Measurements from ENCODE around the gene TTBK1. TPM values are rescaled to one million over a fixed set of nuclear protein-coding genes. Genes with fewer than 3 reads are reported as not detected.
"Not testable (repeated sequence)": the region's sequence is repeated elsewhere in the genome, so short reads cannot be mapped to it uniquely, and the experiment has no call there.

The TTBK1 gene
- polyA plus RNA-seq, 2 of the 4 experiments (the other 2 are of a cell fraction): 0.04 TPM; not detected in 1

DNA sequence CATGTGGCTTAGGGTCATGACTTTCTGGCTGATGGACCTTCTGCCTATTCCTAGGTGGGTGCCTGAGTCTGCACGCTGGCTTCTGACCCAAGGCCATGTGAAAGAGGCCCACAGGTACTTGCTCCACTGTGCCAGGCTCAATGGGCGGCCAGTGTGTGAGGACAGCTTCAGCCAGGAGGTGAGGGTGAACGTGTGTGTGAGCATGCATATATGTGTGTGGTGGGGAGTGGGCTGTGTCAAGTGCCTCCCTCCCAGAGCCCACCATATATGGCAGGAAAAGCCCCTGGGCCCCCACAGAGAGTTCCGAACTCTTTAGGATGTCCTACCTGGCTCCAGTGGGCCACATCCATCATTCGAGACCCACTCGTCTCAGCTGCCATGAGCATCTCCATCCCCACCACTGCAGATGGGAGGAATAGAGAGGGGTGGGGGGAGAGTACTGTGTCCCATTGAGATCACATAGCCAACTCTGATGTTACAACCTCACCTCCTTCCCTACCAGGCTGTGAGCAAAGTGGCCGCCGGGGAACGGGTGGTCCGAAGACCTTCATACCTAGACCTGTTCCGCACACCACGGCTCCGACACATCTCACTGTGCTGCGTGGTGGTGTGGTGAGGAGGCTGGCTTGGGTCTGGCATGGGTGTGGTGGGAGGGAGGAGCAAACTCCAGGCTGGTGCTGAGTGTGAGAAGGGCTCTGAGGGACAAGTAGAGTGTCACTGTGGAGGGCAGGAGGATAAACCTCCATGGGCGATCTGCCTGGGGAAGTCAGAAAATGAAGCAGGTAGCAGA is 58.0 kb downstream of the TTBK1 start:
- Histone ChIP-seq H3K27ac (no peak overlapping the region), H3K4me1 (0 out of 3 replicates have a peak, but pooled peaks cover 3% of the 10 kb centered on the region), H3K9me3 (no peaks in the 10 kb centered on the region), H3K4me2 (no peak overlapping the region), H3K4me3 (no peak overlapping the region)
- ChIA-PET CTCF (interaction anchor here (0.7 to 1.3 kb wide), 4 partner anchors 10 to 72 kb away, joined by 3 to 5 read pairs (median 3); partner anchors contain the start of gene DNPH1), POLR2A (no interaction called here)
- ATAC-seq (no peak; a peak in 1 of 6 replicates), DNase-seq (ENCODE audit: low read depth in 1 of 2, low spot score in 1 of 2) (no peak), FAIRE-seq (no peak)
- TF ChIP-seq TFCP2L1 (CRISPR knock-in tag; IDR thresholded peaks at IDR 0.05) (no peak), HDAC2 (IDR thresholded peaks at IDR 0.05) (no peak), HOXB13 (CRISPR knock-in tag; IDR thresholded peaks at IDR 0.05; ENCODE audit: low read depth) (no peak), EHMT2 (IDR thresholded peaks at IDR 0.05; ENCODE audit: low read depth) (no peak), FOSL2 (IDR thresholded peaks at IDR 0.05) (no peak), FOSL2 (CRISPR knock-in tag; IDR thresholded peaks at IDR 0.05) (no peak), NR3C1 (IDR thresholded peaks at IDR 0.05) (no peak)
- WGBS (ENCODE audit: missing lambda C conversion rate): 79% methylated on average over 10 of the region's 15 CpGs

DNA sequence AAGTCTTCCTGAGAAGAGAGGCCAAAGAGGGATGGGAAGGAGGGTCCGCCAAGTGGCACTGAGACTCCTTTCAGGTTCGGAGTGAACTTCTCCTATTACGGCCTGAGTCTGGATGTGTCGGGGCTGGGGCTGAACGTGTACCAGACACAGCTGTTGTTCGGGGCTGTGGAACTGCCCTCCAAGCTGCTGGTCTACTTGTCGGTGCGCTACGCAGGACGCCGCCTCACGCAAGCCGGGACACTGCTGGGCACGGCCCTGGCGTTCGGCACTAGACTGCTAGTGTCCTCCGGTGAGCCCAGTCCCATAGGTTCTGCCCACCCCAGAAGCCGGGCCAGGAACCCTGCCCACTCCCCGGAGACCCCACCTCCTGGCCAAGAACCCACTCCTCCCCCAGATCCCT is 58.8 kb downstream of the TTBK1 start:
- Histone ChIP-seq H3K4me2 (no peak overlapping the region), H3K4me3 (no peak overlapping the region), H3K9me3 (no peaks in the 10 kb centered on the region), H3K4me1 (0 out of 3 replicates have a peak, but pooled peaks cover 3% of the 10 kb centered on the region), H3K27ac (no peak overlapping the region)
- CTCF ChIA-PET: interaction anchor here (0.7 kb wide), 1 partner anchor 22 kb away, joined by 3 read pairs; no protein-coding TSS in a partner anchor
- POLR2A ChIA-PET: no interaction called here
- DNase-seq (ENCODE audit: low read depth in 1 of 2, low spot score in 1 of 2): no peak
- 81% methylated on average over 17 of the region's 19 CpGs for WGBS (ENCODE audit: missing lambda C conversion rate)
- no peak for ATAC-seq
- TF ChIP-seq TP53 (CRISPR knock-in tag; IDR thresholded peaks at IDR 0.05): no peak
- TF ChIP-seq, protein P1, sequence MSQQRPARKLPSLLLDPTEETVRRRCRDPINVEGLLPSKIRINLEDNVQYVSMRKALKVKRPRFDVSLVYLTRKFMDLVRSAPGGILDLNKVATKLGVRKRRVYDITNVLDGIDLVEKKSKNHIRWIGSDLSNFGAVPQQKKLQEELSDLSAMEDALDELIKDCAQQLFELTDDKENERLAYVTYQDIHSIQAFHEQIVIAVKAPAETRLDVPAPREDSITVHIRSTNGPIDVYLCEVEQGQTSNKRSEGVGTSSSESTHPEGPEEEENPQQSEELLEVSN (IDR thresholded peaks at IDR 0.05; ENCODE audit: borderline replicate concordance, low read depth): no peak
- no peak for FAIRE-seq

DNA sequence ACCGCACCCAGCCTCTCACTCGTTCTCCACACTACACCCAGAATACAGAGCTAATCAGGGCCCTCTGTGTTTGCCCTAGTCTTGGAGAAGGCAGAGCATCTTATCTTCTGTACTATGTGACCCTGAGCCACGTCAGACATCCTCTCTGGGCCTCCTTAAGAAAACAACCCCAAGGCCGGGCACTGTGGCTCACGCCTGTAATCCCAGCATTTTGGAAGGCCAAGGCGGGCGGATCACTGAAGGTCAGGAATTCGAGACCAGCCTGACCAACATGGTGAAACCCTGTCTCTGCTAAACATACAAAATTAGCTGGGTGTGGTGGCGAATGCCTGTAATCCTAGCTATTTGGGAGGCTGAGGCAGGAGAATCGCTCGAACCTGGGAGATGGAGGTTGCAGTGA is 59.7 kb downstream of the TTBK1 start:
- CTCF ChIA-PET: interaction anchor here (0.5 kb wide), 1 partner anchor 92 kb away, joined by 3 read pairs; no protein-coding TSS in a partner anchor
- POLR2A ChIA-PET; H3K9me3 ChIP-seq; H3K4me1 ChIP-seq; ATAC-seq; H3K4me2 ChIP-seq; H3K27ac ChIP-seq; H3K4me3 ChIP-seq; FAIRE-seq; DNase-seq (ENCODE audit: low read depth in 1 of 2, low spot score in 1 of 2): not testable (repeated sequence)
- 79% methylated on average over 9 of the region's 11 CpGs for WGBS (ENCODE audit: missing lambda C conversion rate)

DNA sequence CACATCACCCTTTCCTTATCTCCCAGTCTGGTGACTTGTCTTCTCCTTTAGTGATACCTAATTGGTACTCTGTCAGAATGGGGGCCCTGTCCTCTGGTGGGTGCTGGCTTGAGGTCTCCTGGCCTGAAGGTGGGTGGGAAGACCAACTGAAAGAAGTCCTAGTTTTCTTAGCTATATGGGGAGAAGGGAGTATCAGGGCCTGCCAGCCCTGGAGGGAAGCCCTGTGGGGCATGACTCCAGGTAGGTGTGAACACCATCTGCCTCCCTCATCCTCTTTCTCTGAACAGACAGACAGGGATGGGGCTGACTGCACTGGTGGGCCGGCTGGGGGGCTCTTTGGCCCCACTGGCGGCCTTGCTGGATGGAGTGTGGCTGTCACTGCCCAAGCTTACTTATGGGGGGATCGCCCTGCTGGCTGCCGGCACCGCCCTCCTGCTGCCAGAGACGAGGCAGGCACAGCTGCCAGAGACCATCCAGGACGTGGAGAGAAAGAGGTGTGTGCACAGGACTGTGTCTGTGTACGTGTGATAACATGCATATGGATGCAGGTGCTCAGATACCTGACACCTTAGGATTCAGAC is 60.6 kb downstream of the TTBK1 start:
- FAIRE-seq (no peak), DNase-seq (ENCODE audit: low read depth in 1 of 2, low spot score in 1 of 2) (no peak), ATAC-seq (no peak)
- Histone ChIP-seq H3K4me3 (no peak overlapping the region), H3K4me2 (no peak overlapping the region), H3K4me1 (0 out of 3 replicates have a peak, but pooled peaks cover under 1% of the 10 kb centered on the region), H3K9me3 (no peaks in the 10 kb centered on the region), H3K27ac (no peak overlapping the region)
- POLR2A ChIA-PET: no interaction called here
- WGBS (ENCODE audit: missing lambda C conversion rate): 46% methylated on average over 2 of the region's 8 CpGs
- CTCF ChIA-PET: no interaction called here
- TF ChIP-seq BHLHE40 (IDR thresholded peaks at IDR 0.05; ENCODE audit: low read depth, low read length) (no peak), RCOR1 (IDR thresholded peaks at IDR 0.05; ENCODE audit: low read depth, low read length) (no peak), EHF (CRISPR knock-in tag; IDR thresholded peaks at IDR 0.05) (no peak), NR3C1 (IDR thresholded peaks at IDR 0.05) (no peak), FOSB (CRISPR knock-in tag; IDR thresholded peaks at IDR 0.05) (no peak), HDAC2 (IDR thresholded peaks at IDR 0.05) (no peak)
- TF ChIP-seq, protein P2, sequence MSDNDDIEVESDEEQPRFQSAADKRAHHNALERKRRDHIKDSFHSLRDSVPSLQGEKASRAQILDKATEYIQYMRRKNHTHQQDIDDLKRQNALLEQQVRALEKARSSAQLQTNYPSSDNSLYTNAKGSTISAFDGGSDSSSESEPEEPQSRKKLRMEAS (IDR thresholded peaks at IDR 0.05): no peak

DNA sequence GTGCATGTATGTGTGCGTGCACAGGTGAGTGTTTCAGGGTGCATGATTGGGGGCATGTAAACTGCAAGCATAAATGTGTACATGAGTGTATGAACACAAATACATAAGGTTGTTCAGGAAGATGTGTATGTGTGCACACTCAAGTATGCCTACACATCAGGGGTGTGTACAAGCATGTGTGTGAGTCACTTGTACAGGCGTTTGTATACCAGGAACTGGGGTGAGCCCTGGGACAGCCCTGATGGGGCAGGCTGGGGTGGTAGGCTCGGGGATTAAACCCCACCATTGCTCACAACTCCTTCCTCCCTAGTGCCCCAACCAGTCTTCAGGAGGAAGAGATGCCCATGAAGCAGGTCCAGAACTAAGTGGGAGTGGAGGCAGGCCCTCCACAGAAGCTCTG is 61.1 kb downstream of the TTBK1 start:
- H3K9me3 ChIP-seq: no peaks in the 10 kb centered on the region
- FAIRE-seq (no peak), DNase-seq (ENCODE audit: low read depth in 1 of 2, low spot score in 1 of 2) (no peak), ATAC-seq (no peak)
- no peak overlapping the region for H3K4me2 ChIP-seq
- H3K27ac ChIP-seq: no peak overlapping the region
- H3K4me1 ChIP-seq: peaks cover 5% of the 10 kb centered on the region; the same call in 2 of the 3 replicates
- ChIA-PET POLR2A (no interaction called here), CTCF (no interaction called here)
- WGBS (ENCODE audit: missing lambda C conversion rate): 75% methylated on average over 3 of the region's 3 CpGs
- TF ChIP-seq, protein P3, sequence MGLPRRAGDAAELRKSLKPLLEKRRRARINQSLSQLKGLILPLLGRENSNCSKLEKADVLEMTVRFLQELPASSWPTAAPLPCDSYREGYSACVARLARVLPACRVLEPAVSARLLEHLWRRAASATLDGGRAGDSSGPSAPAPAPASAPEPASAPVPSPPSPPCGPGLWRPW (IDR thresholded peaks at IDR 0.05): no peak
- TF ChIP-seq RARB (CRISPR knock-in tag; IDR thresholded peaks at IDR 0.05): no peak
- TF ChIP-seq, protein P4, sequence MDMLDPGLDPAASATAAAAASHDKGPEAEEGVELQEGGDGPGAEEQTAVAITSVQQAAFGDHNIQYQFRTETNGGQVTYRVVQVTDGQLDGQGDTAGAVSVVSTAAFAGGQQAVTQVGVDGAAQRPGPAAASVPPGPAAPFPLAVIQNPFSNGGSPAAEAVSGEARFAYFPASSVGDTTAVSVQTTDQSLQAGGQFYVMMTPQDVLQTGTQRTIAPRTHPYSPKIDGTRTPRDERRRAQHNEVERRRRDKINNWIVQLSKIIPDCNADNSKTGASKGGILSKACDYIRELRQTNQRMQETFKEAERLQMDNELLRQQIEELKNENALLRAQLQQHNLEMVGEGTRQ (IDR thresholded peaks at IDR 0.05): no peak
- TF ChIP-seq RNF2 (IDR thresholded peaks at IDR 0.05; ENCODE audit: borderline replicate concordance, low read depth): no peak
- no peak for TF ChIP-seq GATA3 (IDR thresholded peaks at IDR 0.05; ENCODE audit: borderline replicate concordance)
- no peak for TF ChIP-seq FOXS1 (CRISPR knock-in tag; IDR thresholded peaks at IDR 0.05)
- no peak overlapping the region for H3K4me3 ChIP-seq

All from A549 (cell line).